ENCODE measurements around the gene ICE2.

The ICE2 gene

GRCh38 chr15:60384053-60384452, 94.9 kb downstream of the ICE2 start:
- in situ Hi-C loops (cut with HindIII; ENCODE audit: low pct_unique_long_range_greater_than_20kb, low sequenced_read_pairs) = no loop called here
- no peak for DNase-seq (ENCODE audit: low read depth in 1 of 2, low spot score in 1 of 2)
- no peak for TF ChIP-seq JUND (IDR thresholded peaks at IDR 0.05; ENCODE audit: low read depth)

GRCh38 chr15:60382773-60383674, 95.9 kb downstream of the ICE2 start:
- TF ChIP-seq JUND (IDR thresholded peaks at IDR 0.05; ENCODE audit: low read depth) = no peak
- DNase-seq (ENCODE audit: low read depth in 1 of 2, low spot score in 1 of 2) = no peak
- in situ Hi-C loops (cut with HindIII; ENCODE audit: low pct_unique_long_range_greater_than_20kb, low sequenced_read_pairs) = no loop called here

GRCh38 chr15:60381148-60381788, 97.7 kb downstream of the ICE2 start:
- no peak for DNase-seq (ENCODE audit: low read depth in 1 of 2, low spot score in 1 of 2)
- in situ Hi-C loops (cut with HindIII; ENCODE audit: low pct_unique_long_range_greater_than_20kb, low sequenced_read_pairs) = no loop called here
- no peak for TF ChIP-seq JUND (IDR thresholded peaks at IDR 0.05; ENCODE audit: low read depth)

GRCh38 chr15:60379525-60380274, 99.2 kb downstream of the ICE2 start:
- TF ChIP-seq JUND (IDR thresholded peaks at IDR 0.05; ENCODE audit: low read depth) = no peak
- in situ Hi-C loops (cut with HindIII; ENCODE audit: low pct_unique_long_range_greater_than_20kb, low sequenced_read_pairs) = no loop called here
- DNase-seq (ENCODE audit: low read depth in 1 of 2, low spot score in 1 of 2) = peak in 1 of 2 experiments; percentile 85

- no peak for TF ChIP-seq JUND (IDR thresholded peaks at IDR 0.05; ENCODE audit: low read depth)
- no peak for DNase-seq (ENCODE audit: low read depth in 1 of 2, low spot score in 1 of 2)
- in situ Hi-C loops (cut with HindIII; ENCODE audit: low pct_unique_long_range_greater_than_20kb, low sequenced_read_pairs) = no loop called here
These were observed 99.8 kb downstream of the ICE2 start for GRCh38 chr15:60379185-60379524.

GRCh38 chr15:60376677-60377095, 102.3 kb downstream of the ICE2 start:
- TF ChIP-seq JUND (IDR thresholded peaks at IDR 0.05; ENCODE audit: low read depth) = no peak
- in situ Hi-C loops (cut with HindIII; ENCODE audit: low pct_unique_long_range_greater_than_20kb, low sequenced_read_pairs) = no loop called here
- DNase-seq (ENCODE audit: low read depth in 1 of 2, low spot score in 1 of 2) = no peak

GRCh38 chr15:60375306-60375705, 103.6 kb downstream of the ICE2 start:
- no peak for TF ChIP-seq JUND (IDR thresholded peaks at IDR 0.05; ENCODE audit: low read depth)
- DNase-seq (ENCODE audit: low read depth in 1 of 2, low spot score in 1 of 2) = no peak
- in situ Hi-C loops (cut with HindIII; ENCODE audit: low pct_unique_long_range_greater_than_20kb, low sequenced_read_pairs) = no loop called here

GRCh38 chr15:60374628-60375081, 104.3 kb downstream of the ICE2 start:
- in situ Hi-C loops (cut with HindIII; ENCODE audit: low pct_unique_long_range_greater_than_20kb, low sequenced_read_pairs) = no loop called here
- no peak for TF ChIP-seq JUND (IDR thresholded peaks at IDR 0.05; ENCODE audit: low read depth)
- peak in 1 of 2 experiments; percentile 89 for DNase-seq (ENCODE audit: low read depth in 1 of 2, low spot score in 1 of 2)

GRCh38 chr15:60374209-60374608, 104.7 kb downstream of the ICE2 start:
- in situ Hi-C loops (cut with HindIII; ENCODE audit: low pct_unique_long_range_greater_than_20kb, low sequenced_read_pairs) = no loop called here
- no peak for DNase-seq (ENCODE audit: low read depth in 1 of 2, low spot score in 1 of 2)
- no peak for TF ChIP-seq JUND (IDR thresholded peaks at IDR 0.05; ENCODE audit: low read depth)

GRCh38 chr15:60373745-60374144, 105.2 kb downstream of the ICE2 start:
- in situ Hi-C loops (cut with HindIII; ENCODE audit: low pct_unique_long_range_greater_than_20kb, low sequenced_read_pairs) = no loop called here
- no peak for DNase-seq (ENCODE audit: low read depth in 1 of 2, low spot score in 1 of 2)
- no peak for TF ChIP-seq JUND (IDR thresholded peaks at IDR 0.05; ENCODE audit: low read depth)

- DNase-seq (ENCODE audit: low read depth in 1 of 2, low spot score in 1 of 2) = no peak
- no peak for TF ChIP-seq JUND (IDR thresholded peaks at IDR 0.05; ENCODE audit: low read depth)
- in situ Hi-C loops (cut with HindIII; ENCODE audit: low pct_unique_long_range_greater_than_20kb, low sequenced_read_pairs) = no loop called here
These were observed 105.6 kb downstream of the ICE2 start for GRCh38 chr15:60373327-60373726.

GRCh38 chr15:60372756-60373155, 106.2 kb downstream of the ICE2 start:
- in situ Hi-C loops (cut with HindIII; ENCODE audit: low pct_unique_long_range_greater_than_20kb, low sequenced_read_pairs) = no loop called here
- TF ChIP-seq JUND (IDR thresholded peaks at IDR 0.05; ENCODE audit: low read depth) = no peak
- DNase-seq (ENCODE audit: low read depth in 1 of 2, low spot score in 1 of 2) = no peak

GRCh38 chr15:60372227-60372626, 106.7 kb downstream of the ICE2 start:
- in situ Hi-C loops (cut with HindIII; ENCODE audit: low pct_unique_long_range_greater_than_20kb, low sequenced_read_pairs) = no loop called here
- no peak for TF ChIP-seq JUND (IDR thresholded peaks at IDR 0.05; ENCODE audit: low read depth)
- DNase-seq (ENCODE audit: low read depth in 1 of 2, low spot score in 1 of 2) = no peak
